AG10803 (cell line): ENCODE data around the gene GPS1.

Source experiments
- DNase-seq: peaks from one replicate; pipeline ENCODE4 v3.0.0; 2010; ENCODE audit warnings: low read depth
- H3K4me3 ChIP-seq: 2 replicates; pipeline ENCODE4 v1.5.1; 2011; ENCODE audit warnings: mild to moderate bottlenecking, low read length, control low read depth
- TF ChIP-seq, protein P1 (sequence below): conservative IDR thresholded peaks from 2 replicates; pipeline ENCODE4 v1.5.1; 2011; ENCODE audit warnings: mild to moderate bottlenecking, low read length, control low read depth, inconsistent platforms

The GPS1 gene

GRCh38 chr17:82022981-82023446 is 28.7 kb upstream of the GPS1 start, which contains the start of gene LRRC45:
Gene LRRC45 (plus strand): TSS chr17:82023305. CDS start chr17:82023644, 339 bp downstream.
- H3K4me3 ChIP-seq = peak within 1 kb of the TSS; percentile 74
- peak; percentile 100 for DNase-seq
- TF ChIP-seq, protein P1, sequence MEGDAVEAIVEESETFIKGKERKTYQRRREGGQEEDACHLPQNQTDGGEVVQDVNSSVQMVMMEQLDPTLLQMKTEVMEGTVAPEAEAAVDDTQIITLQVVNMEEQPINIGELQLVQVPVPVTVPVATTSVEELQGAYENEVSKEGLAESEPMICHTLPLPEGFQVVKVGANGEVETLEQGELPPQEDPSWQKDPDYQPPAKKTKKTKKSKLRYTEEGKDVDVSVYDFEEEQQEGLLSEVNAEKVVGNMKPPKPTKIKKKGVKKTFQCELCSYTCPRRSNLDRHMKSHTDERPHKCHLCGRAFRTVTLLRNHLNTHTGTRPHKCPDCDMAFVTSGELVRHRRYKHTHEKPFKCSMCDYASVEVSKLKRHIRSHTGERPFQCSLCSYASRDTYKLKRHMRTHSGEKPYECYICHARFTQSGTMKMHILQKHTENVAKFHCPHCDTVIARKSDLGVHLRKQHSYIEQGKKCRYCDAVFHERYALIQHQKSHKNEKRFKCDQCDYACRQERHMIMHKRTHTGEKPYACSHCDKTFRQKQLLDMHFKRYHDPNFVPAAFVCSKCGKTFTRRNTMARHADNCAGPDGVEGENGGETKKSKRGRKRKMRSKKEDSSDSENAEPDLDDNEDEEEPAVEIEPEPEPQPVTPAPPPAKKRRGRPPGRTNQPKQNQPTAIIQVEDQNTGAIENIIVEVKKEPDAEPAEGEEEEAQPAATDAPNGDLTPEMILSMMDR = no peak

DNA sequence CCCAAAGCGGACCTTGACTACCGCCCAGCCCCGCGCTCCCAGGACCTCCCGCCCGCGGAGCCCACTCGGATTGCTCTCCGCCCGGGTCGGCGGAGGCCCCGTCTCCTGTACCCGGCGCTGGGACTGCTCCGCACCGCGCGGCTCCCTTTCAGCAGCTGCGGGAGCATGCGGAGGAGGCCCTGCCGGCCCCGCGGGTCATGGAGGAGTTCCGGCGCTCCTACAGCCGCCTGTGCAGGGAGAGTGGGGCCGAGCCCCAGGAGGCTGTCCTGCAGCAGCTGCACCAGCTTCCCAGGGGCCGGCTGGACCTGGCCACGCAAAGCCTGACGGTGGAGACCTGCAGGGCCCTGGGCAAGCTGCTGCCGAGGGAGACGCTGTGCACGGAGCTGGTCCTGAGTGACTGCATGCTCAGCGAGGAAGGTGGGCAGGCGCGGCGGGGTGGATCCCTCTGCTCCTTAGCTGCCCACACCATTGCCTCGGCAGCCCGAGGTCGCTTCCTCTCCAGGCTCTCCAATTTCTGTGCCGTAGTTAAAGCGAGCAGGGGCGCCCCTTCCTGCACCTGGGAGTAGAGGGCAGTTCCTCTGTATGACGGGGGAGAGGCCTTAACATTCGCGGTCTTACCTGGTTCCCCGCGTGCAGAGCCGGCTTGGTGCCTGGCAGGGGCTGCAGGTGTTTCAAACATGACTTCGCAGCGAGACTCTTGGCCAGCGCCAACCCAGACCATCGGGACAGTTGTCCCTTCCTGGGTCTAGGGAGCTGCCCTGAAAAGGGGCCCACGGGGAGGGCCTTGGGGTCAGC is 28.1 kb upstream of the GPS1 start:
- no peak for DNase-seq

GRCh38 chr17:82024859-82025258 is 26.8 kb upstream of the GPS1 start:
- TF ChIP-seq, protein P1 = no peak
- DNase-seq = no peak
- no peak overlapping the region for H3K4me3 ChIP-seq

More for the DNA sequence above, 28.1 kb upstream of the GPS1 start:
- peak overlapping the region; percentile 64 for H3K4me3 ChIP-seq
- TF ChIP-seq, protein P1 = no peak

DNA sequence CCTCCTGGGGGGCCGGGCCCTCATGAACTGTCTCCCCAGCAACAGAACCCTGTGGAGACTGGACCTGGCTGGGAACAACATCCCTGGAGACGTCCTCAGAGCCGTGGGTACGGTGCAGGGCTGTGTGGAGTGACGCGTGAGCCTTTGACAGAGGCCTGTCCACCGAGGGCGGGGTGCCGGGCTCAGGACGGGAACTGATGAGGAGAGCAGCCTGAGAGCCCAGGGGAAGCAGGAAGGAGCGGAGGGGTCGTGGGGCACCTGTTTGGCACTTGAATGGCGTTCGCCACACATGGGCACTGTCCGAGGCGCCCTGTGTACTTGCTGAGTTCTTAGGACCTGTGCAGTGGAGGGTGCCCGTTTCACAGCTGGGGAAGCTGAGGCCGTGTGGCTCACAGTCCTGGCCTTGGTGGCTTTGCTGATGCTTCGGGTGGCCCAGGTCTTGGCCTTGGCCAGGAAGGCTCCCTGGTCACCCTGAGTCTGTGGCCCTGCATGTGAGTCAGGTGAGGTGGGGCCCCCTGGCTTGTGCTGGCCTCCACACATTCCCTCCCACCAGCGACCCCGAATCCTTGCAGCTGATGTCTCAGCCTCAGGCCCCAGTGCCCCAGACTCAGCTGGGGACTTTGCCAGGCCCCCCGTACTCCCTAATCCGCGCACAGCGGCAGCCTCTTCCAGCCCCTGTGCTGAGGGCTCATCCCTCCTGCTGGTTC is 26.1 kb upstream of the GPS1 start:
- TF ChIP-seq, protein P1 = no peak
- DNase-seq = no peak
- no peak overlapping the region for H3K4me3 ChIP-seq

- TF ChIP-seq, protein P1 = no peak
- DNase-seq = no peak
- no peak overlapping the region for H3K4me3 ChIP-seq
Measured at GRCh38 chr17:82028246-82028645, 23.5 kb upstream of the GPS1 start.

DNA sequence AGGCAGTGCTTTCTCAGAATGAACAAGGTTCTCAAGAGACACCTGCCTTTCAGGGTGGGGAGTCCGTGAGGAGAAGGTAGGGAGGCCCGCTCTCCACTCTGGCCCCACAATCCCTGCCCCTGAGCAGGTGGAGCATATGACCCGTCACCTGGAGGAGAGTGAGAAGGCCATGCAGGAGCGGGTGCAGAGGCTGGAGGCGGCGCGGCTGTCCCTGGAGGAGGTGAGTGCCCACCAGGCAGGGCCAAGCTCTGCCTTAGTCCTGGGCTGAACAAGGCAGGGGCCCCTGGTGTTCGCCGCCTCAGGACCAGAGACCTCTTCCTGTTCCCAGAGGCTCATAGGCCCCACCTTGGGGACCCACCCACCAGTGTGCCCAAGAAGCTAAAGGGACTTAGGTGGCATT is 22.7 kb upstream of the GPS1 start:
- no peak overlapping the region for H3K4me3 ChIP-seq
- no peak for DNase-seq
- TF ChIP-seq, protein P1 = no peak
